Measurements from ENCODE around the gene RNU5B-1. TPM values are rescaled to one million over a fixed set of nuclear protein-coding genes. Genes with fewer than 3 reads are reported as not detected.
A peak's percentile ranks its signal among the peaks of the same experiment; 100 is the strongest.

The RNU5B-1 gene
- total RNA-seq, 4 donors from 2014 or later = not detected

DNA sequence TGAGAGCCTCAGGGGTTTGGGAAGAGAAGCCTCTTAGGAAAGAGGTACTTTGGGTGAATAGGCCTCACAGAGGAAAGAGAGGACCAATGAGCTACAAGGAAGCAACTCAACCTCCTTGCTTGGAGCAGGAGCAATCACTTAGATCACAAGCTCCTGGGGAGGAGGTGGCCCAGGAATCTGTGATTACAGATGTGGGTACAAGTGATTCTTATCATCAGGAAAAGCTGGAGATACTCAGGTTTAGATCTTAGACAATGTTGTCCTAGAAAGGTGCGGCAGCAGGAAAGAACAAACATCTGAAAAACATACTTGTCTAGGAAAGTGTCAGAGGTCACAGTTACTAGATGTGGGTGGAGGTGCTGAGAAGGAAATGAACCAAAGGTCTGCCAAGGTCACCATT is 26.0 kb upstream of the RNU5B-1 start:
- Histone ChIP-seq H3K27me3 (no peaks in the 10 kb centered on the region), H3K36me3 (no peaks in the 10 kb centered on the region), H3K4me1 (no peaks in the 10 kb centered on the region), H3K27ac (no peak overlapping the region), H3K4me3 (replicated peaks in 1 of 3) (no peak overlapping the region), H3K9me3 (no peaks in the 10 kb centered on the region)
- WGBS, 2 donors = 84 to 95% methylated on average over 1 of the region's 1 CpG
- intact Hi-C loops (cut with DNase I) = no loop called here
- DNase-seq = no peak
- no peak for TF ChIP-seq POLR2A (IDR thresholded peaks at IDR 0.05)
- TF ChIP-seq, protein P1, sequence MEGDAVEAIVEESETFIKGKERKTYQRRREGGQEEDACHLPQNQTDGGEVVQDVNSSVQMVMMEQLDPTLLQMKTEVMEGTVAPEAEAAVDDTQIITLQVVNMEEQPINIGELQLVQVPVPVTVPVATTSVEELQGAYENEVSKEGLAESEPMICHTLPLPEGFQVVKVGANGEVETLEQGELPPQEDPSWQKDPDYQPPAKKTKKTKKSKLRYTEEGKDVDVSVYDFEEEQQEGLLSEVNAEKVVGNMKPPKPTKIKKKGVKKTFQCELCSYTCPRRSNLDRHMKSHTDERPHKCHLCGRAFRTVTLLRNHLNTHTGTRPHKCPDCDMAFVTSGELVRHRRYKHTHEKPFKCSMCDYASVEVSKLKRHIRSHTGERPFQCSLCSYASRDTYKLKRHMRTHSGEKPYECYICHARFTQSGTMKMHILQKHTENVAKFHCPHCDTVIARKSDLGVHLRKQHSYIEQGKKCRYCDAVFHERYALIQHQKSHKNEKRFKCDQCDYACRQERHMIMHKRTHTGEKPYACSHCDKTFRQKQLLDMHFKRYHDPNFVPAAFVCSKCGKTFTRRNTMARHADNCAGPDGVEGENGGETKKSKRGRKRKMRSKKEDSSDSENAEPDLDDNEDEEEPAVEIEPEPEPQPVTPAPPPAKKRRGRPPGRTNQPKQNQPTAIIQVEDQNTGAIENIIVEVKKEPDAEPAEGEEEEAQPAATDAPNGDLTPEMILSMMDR (IDR thresholded peaks at IDR 0.05) = no peak

DNA sequence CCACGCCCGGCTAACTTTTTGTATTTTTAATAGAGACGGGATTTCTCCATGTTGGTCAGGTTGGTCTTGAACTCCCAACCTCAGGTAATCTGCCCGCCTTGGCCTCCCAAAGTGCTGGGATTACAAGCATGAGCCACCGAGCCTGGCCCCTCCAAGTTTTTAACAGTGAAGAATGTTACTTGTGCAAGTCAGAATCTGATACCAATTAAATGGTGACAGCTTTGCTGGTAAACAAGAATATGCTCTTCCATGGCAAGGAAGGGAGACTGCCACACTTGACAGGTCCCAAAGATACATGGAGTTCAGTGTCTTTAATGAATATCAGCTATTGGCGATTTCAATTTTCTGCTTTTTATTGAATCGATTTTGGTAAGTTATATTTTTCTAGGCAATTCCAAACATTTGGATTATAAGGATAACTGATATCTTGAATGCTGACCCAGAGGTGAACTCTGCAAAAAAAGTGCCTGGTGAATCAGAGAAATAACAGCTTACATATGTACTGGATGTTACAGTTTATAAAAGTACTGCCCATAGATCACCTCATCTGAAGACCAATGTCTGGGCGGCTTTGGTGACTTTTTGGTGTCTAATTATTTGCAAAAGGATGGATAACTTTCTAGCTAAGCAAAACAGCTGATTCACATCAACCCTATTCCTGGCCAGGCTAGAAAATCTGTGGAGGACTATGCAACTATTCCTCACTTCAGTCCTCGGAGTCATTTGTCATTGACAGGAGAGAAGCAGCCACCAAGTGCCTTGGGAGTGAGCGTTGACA is 19.0 kb upstream of the RNU5B-1 start:
- TF ChIP-seq, protein P1 (IDR thresholded peaks at IDR 0.05) = no peak
- no peak for TF ChIP-seq POLR2A (IDR thresholded peaks at IDR 0.05)
- peak overlapping the region; percentile 85 to 90 (median 88) for H3K27ac ChIP-seq
- H3K4me3 ChIP-seq (replicated peaks in 1 of 3) = peak overlapping the region; percentile 69 to 85 (median 85)
- DNase-seq = no peak
- WGBS, 2 donors = 76% methylated on average over 10 of the region's 10 CpGs
- H3K4me1 ChIP-seq = peaks cover 2 to 13% of the 10 kb centered on the region in 2 donors
- no peaks in the 10 kb centered on the region for H3K36me3 ChIP-seq
- no peaks in the 10 kb centered on the region for H3K9me3 ChIP-seq
- intact Hi-C loops (cut with DNase I) = no loop called here
- no peaks in the 10 kb centered on the region for H3K27me3 ChIP-seq

DNA sequence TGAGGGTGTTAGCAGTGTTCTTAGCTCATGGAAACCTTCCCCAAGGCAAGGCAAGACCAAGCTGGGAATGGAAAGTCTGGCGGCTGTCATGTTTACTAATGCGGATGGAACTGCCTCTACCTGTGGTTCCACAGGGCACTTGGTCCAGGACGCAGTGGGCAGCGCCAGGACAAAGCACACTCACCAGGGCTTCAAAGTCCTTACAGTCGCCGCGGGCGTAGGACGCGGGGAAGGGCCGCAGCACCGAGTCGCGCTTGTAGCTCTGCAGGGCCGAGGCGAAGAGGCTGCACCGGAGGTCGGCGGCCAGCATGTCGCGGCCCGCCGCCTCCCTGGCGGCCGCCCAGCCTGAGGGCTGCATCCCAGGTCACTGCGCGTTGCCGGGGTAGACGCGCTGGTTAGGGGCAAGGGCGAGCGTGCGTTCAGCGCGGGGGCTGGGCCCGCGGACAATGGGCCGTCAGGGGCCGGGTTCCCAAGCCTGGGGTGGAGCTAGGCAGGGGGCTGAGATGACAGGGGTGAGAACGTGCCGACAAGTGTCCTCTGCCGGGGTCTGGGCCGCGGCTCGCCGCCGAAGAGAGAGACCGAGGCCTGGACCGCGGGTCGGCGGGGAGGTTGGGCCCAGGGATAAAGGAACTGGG is 18.3 kb upstream of the RNU5B-1 start:
- Histone ChIP-seq H3K4me3 (replicated peaks in 1 of 3) (peak overlapping the region; percentile 69 to 85 (median 85)), H3K36me3 (no peaks in the 10 kb centered on the region), H3K9me3 (no peaks in the 10 kb centered on the region), H3K27ac (peak overlapping the region; percentile 85 to 90 (median 88)), H3K27me3 (no peaks in the 10 kb centered on the region), H3K4me1 (peaks cover 2 to 13% of the 10 kb centered on the region in 2 donors)
- TF ChIP-seq, protein P1 (IDR thresholded peaks at IDR 0.05) = no peak
- TF ChIP-seq POLR2A (IDR thresholded peaks at IDR 0.05) = peak in 1 of 2 donors; percentile 3
- intact Hi-C loops (cut with DNase I) = no loop called here
- DNase-seq = peak; percentile 55 to 57
- 0 to 1% methylated on average over 8 to 42 of the region's 52 CpGs for WGBS, 2 donors

DNA sequence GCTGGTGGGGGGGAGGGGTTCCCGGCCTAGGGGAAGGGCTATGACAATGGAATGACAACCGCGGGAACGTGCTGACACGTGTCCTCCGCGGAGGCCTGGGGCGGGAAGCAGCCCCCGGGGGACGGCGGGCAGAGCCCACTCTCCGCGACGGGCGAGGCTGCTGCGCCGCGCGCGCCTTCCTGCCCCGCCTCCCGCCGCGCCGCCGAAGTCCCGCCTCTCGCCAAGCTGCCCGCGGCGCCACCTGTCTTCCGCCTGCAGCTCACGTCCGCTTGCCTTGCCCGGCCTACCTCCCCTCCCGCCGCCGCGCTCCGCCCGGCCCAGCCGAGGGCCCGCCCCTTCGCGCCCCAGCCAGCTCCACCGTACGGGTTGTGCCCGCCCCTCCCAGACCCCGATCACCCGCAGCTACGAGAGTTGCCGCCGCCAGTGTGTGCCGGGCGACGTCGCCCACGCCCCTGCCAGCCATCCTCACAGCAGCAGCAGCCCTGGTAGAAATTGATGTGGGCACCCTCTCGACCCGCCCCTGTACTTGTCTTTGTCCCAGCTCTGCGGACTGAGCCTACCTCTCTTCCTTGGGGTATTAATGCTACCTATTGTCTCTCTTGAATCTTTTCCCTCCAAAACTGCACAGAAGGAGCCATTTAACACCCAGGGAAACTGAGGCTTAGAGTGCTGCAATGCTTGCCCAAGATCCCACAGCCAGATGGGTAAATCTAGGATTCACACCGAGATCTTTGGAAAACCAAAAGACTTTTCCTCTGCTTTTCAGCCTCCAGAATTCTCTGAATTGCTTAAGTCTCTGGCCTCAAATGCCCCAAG is 17.6 kb upstream of the RNU5B-1 start, which contains the start of gene PARP16:
Gene PARP16 (minus strand): TSS at position 180 of the 816 bp plus-strand sequence. CDS start 457 bp downstream, outside the sequence.
- WGBS, 2 donors = 4 to 24% methylated on average over 5 to 24 of the region's 62 CpGs
- intact Hi-C loops (cut with DNase I) = no loop called here
- peaks cover 2 to 13% of the 10 kb centered on the region in 2 donors for H3K4me1 ChIP-seq
- no peaks in the 10 kb centered on the region for H3K36me3 ChIP-seq
- peak within 1 kb of the TSS; percentile 69 to 85 (median 85) for H3K4me3 ChIP-seq (replicated peaks in 1 of 3)
- no peaks in the 10 kb centered on the region for H3K9me3 ChIP-seq
- no peaks in the 10 kb centered on the region for H3K27me3 ChIP-seq
- peak; percentile 94 for DNase-seq
- TF ChIP-seq POLR2A (IDR thresholded peaks at IDR 0.05) = peak; percentile 46 to 94
- TF ChIP-seq, protein P1 (IDR thresholded peaks at IDR 0.05) = peak in 3 of 6 experiments; percentile 53 to 71 (median 63)
- peak within 1 kb of the TSS; percentile 85 to 90 (median 88) for H3K27ac ChIP-seq

Data from thyroid gland (tissue), 4 donors.